ENCODE measurements around the gene BCL2L14. TPM values are rescaled to one million over a fixed set of nuclear protein-coding genes. Genes with fewer than 3 reads are reported as not detected.

The BCL2L14 gene
- total and polyA plus RNA-seq, 2 of the 4 experiments (the other 2 are of a cell fraction) = not detected

DNA sequence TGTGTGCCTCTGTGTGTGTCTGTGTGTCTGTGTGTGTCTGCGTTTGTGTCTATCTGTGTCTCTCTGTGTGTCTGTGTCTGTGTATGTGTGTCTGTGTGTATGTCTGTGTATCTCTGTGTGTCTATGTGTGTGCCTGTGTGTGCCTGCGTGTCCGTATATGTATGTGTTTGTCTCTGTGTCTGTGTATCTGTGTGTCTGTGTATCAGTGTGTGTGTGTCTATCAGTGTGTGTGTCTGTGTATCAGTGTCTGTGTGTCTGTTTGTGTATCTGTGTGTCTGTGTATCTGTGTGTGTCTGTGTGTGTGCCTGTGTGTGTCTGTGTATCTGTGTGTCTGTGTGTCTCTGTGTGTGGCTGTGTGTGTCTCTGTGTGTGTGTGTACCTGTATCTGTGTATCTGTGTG is 23.1 kb upstream of the BCL2L14 start:
- Histone ChIP-seq H3K56ac (ENCODE audit: extremely low read depth, insufficient read depth, low read length) (no peak overlapping the region), H2BK5ac (ENCODE audit: low read depth, low read length, poor library complexity, severe bottlenecking) (peak overlapping the region; percentile 65), H2BK120ac (ENCODE audit: low read depth, low read length) (no peak overlapping the region), H2BK20ac (ENCODE audit: low read depth, low read length) (no peak overlapping the region), H3K4ac (ENCODE audit: low read depth, low read length) (no peak overlapping the region), H3K27ac (ENCODE audit: insufficient read depth, low read length) (no peak overlapping the region), H4K5ac (ENCODE audit: low read depth, low read length) (no peak overlapping the region), H3K36me3 (ENCODE audit: control insufficient read depth, insufficient read depth, low read length) (no peaks in the 10 kb centered on the region), H3K27me3 (ENCODE audit: control insufficient read depth, insufficient read depth, low read length) (peaks cover 19% of the 10 kb centered on the region), H3K4me3 (ENCODE audit: insufficient read depth, low read depth, low read length) (no peak overlapping the region), H3K4me2 (ENCODE audit: low read depth, low read length) (no peak overlapping the region), H3K18ac (ENCODE audit: low read depth, low read length) (no peak overlapping the region), H3K9me1 (ENCODE audit: insufficient read depth, low read length) (no peaks in the 10 kb centered on the region), H3K4me1 (ENCODE audit: control insufficient read depth, insufficient read depth, low read length) (no peaks in the 10 kb centered on the region), H4K8ac (ENCODE audit: low read depth in 2 of 2, low read length in 2 of 2) (no peak overlapping the region), H4K20me1 (ENCODE audit: insufficient read depth, low read length) (no peaks in the 10 kb centered on the region), H3K79me1 (ENCODE audit: low read depth in 1 of 2, low read length in 2 of 2) (no peaks in the 10 kb centered on the region), H3K9ac (ENCODE audit: low read depth, low read length) (no peak overlapping the region), H3K14ac (replicated peaks; ENCODE audit: low read depth, low read length) (no peak overlapping the region), H2BK15ac (ENCODE audit: low read depth, low read length) (no peak overlapping the region), H3K9me3 (ENCODE audit: control insufficient read depth, insufficient read depth, low read length) (peaks cover 3% of the 10 kb centered on the region; the same call in 1 of the 2 replicates), H2AFZ (replicated peaks; ENCODE audit: low read length, poor library complexity) (no peak overlapping the region), H2AK9ac (replicated peaks; ENCODE audit: low read depth, low read length, poor library complexity) (no peak overlapping the region), H4K91ac (ENCODE audit: insufficient read depth, low read depth, low read length) (no peak overlapping the region), H2AK5ac (ENCODE audit: low read depth, low read length) (no peak overlapping the region), H3K23ac (ENCODE audit: low read depth, low read length) (0 out of 2 replicates have a peak overlapping the region, but pooled peaks have one; percentile 24)
- intact Hi-C loops (cut with micrococcal nuclease) = no loop called here
- TF ChIP-seq BHLHE40 (IDR thresholded peaks at IDR 0.05; ENCODE audit: low read depth, low read length) (no peak), FOS (IDR thresholded peaks at IDR 0.05; ENCODE audit: low read depth, low read length) (no peak), RCOR1 (IDR thresholded peaks at IDR 0.05; ENCODE audit: insufficient replicate concordance, low read length) (no peak), RFX5 (IDR thresholded peaks at IDR 0.05; ENCODE audit: low read depth, low read length) (no peak), POLR2A (IDR thresholded peaks at IDR 0.05; ENCODE audit: low read depth, low read length) (no peak), MXI1 (IDR thresholded peaks at IDR 0.05; ENCODE audit: borderline replicate concordance, low read depth, low read length) (no peak), SMC3 (IDR thresholded peaks at IDR 0.05; ENCODE audit: low read depth, low read length) (no peak), CHD1 (IDR thresholded peaks at IDR 0.05; ENCODE audit: low read depth, low read length) (no peak), MAFK (IDR thresholded peaks at IDR 0.05; ENCODE audit: low read depth, low read length) (no peak), NFE2L2 (IDR thresholded peaks at IDR 0.05; ENCODE audit: low read depth, low read length) (no peak)
- TF ChIP-seq, protein P1, sequence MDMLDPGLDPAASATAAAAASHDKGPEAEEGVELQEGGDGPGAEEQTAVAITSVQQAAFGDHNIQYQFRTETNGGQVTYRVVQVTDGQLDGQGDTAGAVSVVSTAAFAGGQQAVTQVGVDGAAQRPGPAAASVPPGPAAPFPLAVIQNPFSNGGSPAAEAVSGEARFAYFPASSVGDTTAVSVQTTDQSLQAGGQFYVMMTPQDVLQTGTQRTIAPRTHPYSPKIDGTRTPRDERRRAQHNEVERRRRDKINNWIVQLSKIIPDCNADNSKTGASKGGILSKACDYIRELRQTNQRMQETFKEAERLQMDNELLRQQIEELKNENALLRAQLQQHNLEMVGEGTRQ (IDR thresholded peaks at IDR 0.05; ENCODE audit: low read depth, low read length) = no peak
- TF ChIP-seq, protein P2, sequence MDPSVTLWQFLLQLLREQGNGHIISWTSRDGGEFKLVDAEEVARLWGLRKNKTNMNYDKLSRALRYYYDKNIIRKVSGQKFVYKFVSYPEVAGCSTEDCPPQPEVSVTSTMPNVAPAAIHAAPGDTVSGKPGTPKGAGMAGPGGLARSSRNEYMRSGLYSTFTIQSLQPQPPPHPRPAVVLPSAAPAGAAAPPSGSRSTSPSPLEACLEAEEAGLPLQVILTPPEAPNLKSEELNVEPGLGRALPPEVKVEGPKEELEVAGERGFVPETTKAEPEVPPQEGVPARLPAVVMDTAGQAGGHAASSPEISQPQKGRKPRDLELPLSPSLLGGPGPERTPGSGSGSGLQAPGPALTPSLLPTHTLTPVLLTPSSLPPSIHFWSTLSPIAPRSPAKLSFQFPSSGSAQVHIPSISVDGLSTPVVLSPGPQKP (IDR thresholded peaks at IDR 0.05; ENCODE audit: borderline replicate concordance, low read depth, low read length) = no peak
- in situ Hi-C loops (cut with MboI; ENCODE audit: low sequenced_read_pairs) = no loop called here
- CTCF ChIA-PET = no interaction called here
- BruUV-seq (replicated peaks) = no TSS peak
- DNase-seq (no peak), ATAC-seq (ENCODE audit: low read depth) (no peak)
- 93% methylated on average over 2 of the region's 3 CpGs; no CpG with 5 or more reads in 1 of the 2 experiments for WGBS, 2 experiments (ENCODE audit: extremely low coverage in 2 of 2, insufficient read length in 1 of 2)
- POLR2A ChIA-PET (ENCODE audit: unreplicated experiment) = no interaction called here
- dilution Hi-C loops (cut with HindIII; ENCODE audit: low sequenced_read_pairs, unreplicated experiment) = loop anchor here (25.0 kb wide), 1 partner anchor 485 kb away; no protein-coding TSS in a partner anchor
